Smooth muscle cell (in vitro differentiated cells): ENCODE data around the gene PI16. TPM values are rescaled to one million over a fixed set of nuclear protein-coding genes. Genes with fewer than 3 reads are reported as not detected.
A peak's percentile ranks its signal among the peaks of the same experiment; 100 is the strongest.
"Not testable (repeated sequence)": the region's sequence is repeated elsewhere in the genome, so short reads cannot be mapped to it uniquely, and the experiment has no call there.

ENCODE experiments used
- DNase-seq: peaks from one replicate; lab custom pipeline; 2025; ENCODE audit not compliant: unreplicated experiment; lab: John Stamatoyannopoulos, UW
- H2AFZ ChIP-seq: fragments of 200-600 bp; sonication (generic); 2 replicates; pipeline ENCODE4 v1.6.0; 2016; ENCODE audit warnings: antibody characterized with exemption, low read depth, mild to moderate bottlenecking
- H3F3A ChIP-seq: fragments of 200-600 bp; sonication (generic); 2 replicates; pipeline ENCODE4 v1.6.0; 2017; ENCODE audit warnings: antibody characterized with exemption, low read depth
- H3K27ac ChIP-seq: fragments of 200-600 bp; sonication (generic); 2 replicates; pipeline ENCODE4 v1.5.1; 2016; ENCODE audit warnings: low read depth, mild to moderate bottlenecking
- H3K27me3 ChIP-seq: fragments of 200-600 bp; sonication (generic); 2 replicates; pipeline ENCODE4 v1.6.1; 2016; ENCODE audit warnings: low read depth, mild to moderate bottlenecking
- H3K36me3 ChIP-seq: fragments of 200-600 bp; sonication (generic); 2 replicates; pipeline ENCODE4 v1.5.1; 2016; ENCODE audit warnings: low read depth
- H3K4me1 ChIP-seq: fragments of 200-600 bp; sonication (generic); 2 replicates; pipeline ENCODE4 v1.5.1; 2016; ENCODE audit warnings: low read depth
- H3K4me2 ChIP-seq: fragments of 200-600 bp; sonication (generic); 2 replicates; pipeline ENCODE4 v1.6.0; 2016; ENCODE audit warnings: mild to moderate bottlenecking
- H3K4me3 ChIP-seq: fragments of 200-600 bp; sonication (generic); 2 replicates; pipeline ENCODE4 v1.5.1; 2016; ENCODE audit warnings: mild to moderate bottlenecking
- H3K79me2 ChIP-seq: fragments of 200-600 bp; sonication (generic); 2 replicates; pipeline ENCODE4 v1.6.0; 2016; ENCODE audit warnings: low read depth, mild to moderate bottlenecking
- H3K9ac ChIP-seq: fragments of 200-600 bp; sonication (generic); 2 replicates; pipeline ENCODE4 v1.6.0; 2016; ENCODE audit warnings: low read depth
- H3K9me3 ChIP-seq: fragments of 200-600 bp; sonication (generic); replicated peaks from 2 replicates; pipeline ENCODE4 v1.5.1; 2016; ENCODE audit warnings: low read depth
- H4K20me1 ChIP-seq: fragments of 200-600 bp; sonication (generic); 2 replicates; pipeline ENCODE4 v1.6.0; 2016; ENCODE audit warnings: low read depth
- WGBS: methylation state at CpG from one replicate; pipeline ENCODE4 v1.1.7; 2016; ENCODE audit warnings: low lambda C conversion rate; 5-methylcytosine and 5-hydroxymethylcytosine counted together
- polyA plus RNA-seq: library from polyadenylated mRNA; unstranded; fragments of >200 nt; fragmentation: Nextera tagmentation; extraction: Ambion mirVana; gene quantifications from 2 replicates; pipeline ENCODE4 v1.2.1, GENCODE V29; 2016
- total RNA-seq: library from RNA; depleted of rRNA; stranded (reverse); fragments of >200 nt; gene quantifications from 2 replicates; pipeline ENCODE4 v1.2.3, GENCODE V29; 2014
- TF ChIP-seq, protein P1 (sequence below): fragments of 200-600 bp; sonication (generic); IDR thresholded peaks from 2 replicates; pipeline ENCODE4 v1.5.1; 2017; ENCODE audit warnings: borderline replicate concordance, mild to moderate bottlenecking, antibody characterized with exemption; ENCODE audit not compliant: insufficient read depth, poor library complexity, severe bottlenecking

PI16 gene
- total and polyA plus RNA-seq, 2 experiments from 2014 or later, result 1.2 to 9.6 TPM

DNA sequence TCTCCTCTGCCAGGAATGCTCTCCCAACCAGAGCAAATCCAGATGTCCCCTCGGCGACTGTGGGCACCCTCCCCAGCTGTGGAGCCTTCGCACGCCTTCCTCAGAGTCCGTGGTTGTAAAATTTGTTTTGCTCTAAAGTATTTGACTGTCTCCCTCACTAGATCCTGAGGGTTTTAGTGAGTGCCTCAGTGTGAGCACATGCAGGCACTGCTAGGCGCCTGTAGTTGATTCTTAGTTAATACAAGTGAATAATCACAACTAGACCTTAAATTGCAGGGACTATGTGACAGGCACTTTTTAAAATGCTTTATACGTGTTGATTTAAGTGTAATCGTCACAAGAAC, 32.1 kb downstream of the PI16 start:
- H4K20me1 ChIP-seq, result peaks cover 33% of the 10 kb centered on the region
- H3K4me2 ChIP-seq, result peak overlapping the region; percentile 90
- WGBS, result 8% methylated on average over 8 of the region's 8 CpGs
- no peak for DNase-seq
- H3K27me3 ChIP-seq, result no peaks in the 10 kb centered on the region
- TF ChIP-seq, protein P1, sequence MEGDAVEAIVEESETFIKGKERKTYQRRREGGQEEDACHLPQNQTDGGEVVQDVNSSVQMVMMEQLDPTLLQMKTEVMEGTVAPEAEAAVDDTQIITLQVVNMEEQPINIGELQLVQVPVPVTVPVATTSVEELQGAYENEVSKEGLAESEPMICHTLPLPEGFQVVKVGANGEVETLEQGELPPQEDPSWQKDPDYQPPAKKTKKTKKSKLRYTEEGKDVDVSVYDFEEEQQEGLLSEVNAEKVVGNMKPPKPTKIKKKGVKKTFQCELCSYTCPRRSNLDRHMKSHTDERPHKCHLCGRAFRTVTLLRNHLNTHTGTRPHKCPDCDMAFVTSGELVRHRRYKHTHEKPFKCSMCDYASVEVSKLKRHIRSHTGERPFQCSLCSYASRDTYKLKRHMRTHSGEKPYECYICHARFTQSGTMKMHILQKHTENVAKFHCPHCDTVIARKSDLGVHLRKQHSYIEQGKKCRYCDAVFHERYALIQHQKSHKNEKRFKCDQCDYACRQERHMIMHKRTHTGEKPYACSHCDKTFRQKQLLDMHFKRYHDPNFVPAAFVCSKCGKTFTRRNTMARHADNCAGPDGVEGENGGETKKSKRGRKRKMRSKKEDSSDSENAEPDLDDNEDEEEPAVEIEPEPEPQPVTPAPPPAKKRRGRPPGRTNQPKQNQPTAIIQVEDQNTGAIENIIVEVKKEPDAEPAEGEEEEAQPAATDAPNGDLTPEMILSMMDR, result no peak
- peak overlapping the region; percentile 96 for H3K9ac ChIP-seq
- peaks cover 43% of the 10 kb centered on the region for H3K79me2 ChIP-seq
- peak overlapping the region; percentile 29 for H2AFZ ChIP-seq
- peaks cover 12% of the 10 kb centered on the region for H3K4me1 ChIP-seq
- H3F3A ChIP-seq, result peaks cover 8% of the 10 kb centered on the region
- H3K36me3 ChIP-seq, result no peaks in the 10 kb centered on the region
- H3K9me3 ChIP-seq, result no peaks in the 10 kb centered on the region
- peak overlapping the region; percentile 99 for H3K4me3 ChIP-seq
- H3K27ac ChIP-seq, result peak overlapping the region; percentile 89

DNA sequence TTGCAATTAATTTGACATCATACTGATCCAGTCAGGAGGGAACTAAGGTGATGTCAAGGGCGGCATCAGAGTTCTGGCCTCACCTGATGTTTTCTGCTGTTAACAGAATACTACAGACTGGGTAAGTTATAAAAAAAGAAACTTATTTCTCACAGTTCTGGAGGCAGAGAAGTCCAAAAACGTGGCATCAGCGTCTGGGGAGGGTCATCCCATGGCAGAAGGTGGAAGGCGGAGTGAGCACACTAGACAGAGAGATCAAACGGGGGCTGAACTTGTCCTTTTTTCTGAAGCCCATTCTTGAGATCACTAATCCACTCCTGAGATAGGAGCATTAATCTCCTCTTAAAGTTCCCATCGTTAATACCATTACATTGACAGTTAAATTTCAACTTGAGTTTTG, 34.7 kb downstream of the PI16 start:
- Histone ChIP-seq H3F3A (peaks cover 5% of the 10 kb centered on the region), H3K9ac (no peak overlapping the region), H3K27me3 (no peaks in the 10 kb centered on the region), H3K9me3 (no peaks in the 10 kb centered on the region), H3K4me2 (no peak overlapping the region), H3K79me2 (peaks cover 17% of the 10 kb centered on the region), H4K20me1 (peaks cover 7% of the 10 kb centered on the region), H2AFZ (no peak overlapping the region), H3K36me3 (no peaks in the 10 kb centered on the region), H3K4me1 (peaks cover 7% of the 10 kb centered on the region), H3K27ac (no peak overlapping the region), H3K4me3 (no peak overlapping the region)
- WGBS, result 81% methylated on average over 6 of the region's 6 CpGs
- no peak for DNase-seq
- TF ChIP-seq, protein P1, result no peak

DNA sequence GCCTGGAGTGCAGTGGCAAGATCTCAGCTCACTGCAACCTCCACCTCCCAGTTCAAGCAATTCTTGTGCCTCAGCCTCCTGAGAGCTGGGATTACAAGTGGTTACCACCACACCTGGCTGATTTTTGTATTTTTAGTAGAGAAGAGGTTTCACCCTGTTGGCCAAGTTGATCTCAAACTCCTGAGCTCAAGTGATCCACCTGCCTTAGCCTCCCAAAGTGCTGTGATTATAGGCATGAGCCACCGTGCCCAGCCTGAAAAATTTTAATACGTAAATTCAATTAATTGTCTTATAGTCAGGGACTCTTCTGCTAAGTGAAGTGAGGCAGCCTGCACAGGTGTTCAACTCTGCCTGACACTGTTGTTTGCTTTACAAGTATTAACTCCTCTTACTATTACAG, 35.9 kb downstream of the PI16 start:
- H3K27ac ChIP-seq, H4K20me1 ChIP-seq, H3K9ac ChIP-seq, H2AFZ ChIP-seq, H3K4me3 ChIP-seq, DNase-seq, H3K36me3 ChIP-seq, H3K27me3 ChIP-seq, H3K4me1 ChIP-seq, H3K9me3 ChIP-seq, H3K4me2 ChIP-seq, H3F3A ChIP-seq, H3K79me2 ChIP-seq: not testable (repeated sequence)
- 84% methylated on average over 2 of the region's 2 CpGs for WGBS

GRCh38 chr6:36997811-36998722, 43.5 kb downstream of the PI16 start:
- no peak overlapping the region for H3K4me2 ChIP-seq
- no peaks in the 10 kb centered on the region for H4K20me1 ChIP-seq
- H3K9ac ChIP-seq, result no peak overlapping the region
- no peak overlapping the region for H3K27ac ChIP-seq
- no peaks in the 10 kb centered on the region for H3F3A ChIP-seq
- no peaks in the 10 kb centered on the region for H3K27me3 ChIP-seq
- TF ChIP-seq, protein P1, result no peak
- no peaks in the 10 kb centered on the region for H3K36me3 ChIP-seq
- H2AFZ ChIP-seq, result no peak overlapping the region
- H3K9me3 ChIP-seq, result no peaks in the 10 kb centered on the region
- no peak overlapping the region for H3K4me3 ChIP-seq
- H3K4me1 ChIP-seq, result peaks cover 13% of the 10 kb centered on the region
- 87% methylated on average over 18 of the region's 18 CpGs for WGBS
- H3K79me2 ChIP-seq, result no peaks in the 10 kb centered on the region
- DNase-seq, result no peak
